Nephron progenitor cell (in vitro differentiated cells): Measurements from ENCODE around the gene LRRC74A.

Source experiments
- DNase-seq: peaks from one replicate; pipeline ENCODE4 v3.0.0; 2021
- H3K27ac Mint-ChIP-seq: 2 replicates; pipeline ENCODE4 v1.8.0; 2021; ENCODE audit warnings: mild to moderate bottlenecking, moderate library complexity, mixed read lengths
- H3K27me3 Mint-ChIP-seq: 2 replicates; pipeline ENCODE4 v1.8.0; 2021; ENCODE audit warnings: mild to moderate bottlenecking, low read depth, mixed read lengths; ENCODE audit not compliant: poor library complexity
- H3K36me3 Mint-ChIP-seq: 2 replicates; pipeline ENCODE4 v1.8.0; 2021; ENCODE audit warnings: low read depth, mixed read lengths
- H3K4me1 Mint-ChIP-seq: 2 replicates; pipeline ENCODE4 v1.8.0; 2021; ENCODE audit warnings: mixed read lengths
- H3K4me3 Mint-ChIP-seq: 2 replicates; pipeline ENCODE4 v1.8.0; 2021; ENCODE audit warnings: mild to moderate bottlenecking, moderate library complexity, mixed read lengths
- H3K9me3 Mint-ChIP-seq: 2 replicates; pipeline ENCODE4 v1.8.0; 2021; ENCODE audit warnings: mild to moderate bottlenecking, moderate library complexity, mixed read lengths
- TF ChIP-seq, protein P1 (sequence below): fragments of 200-600 bp; sonication (generic); IDR thresholded peaks from 2 replicates; pipeline ENCODE4 v1.5.0; 2021; ENCODE audit warnings: antibody characterized with exemption

LRRC74A gene

DNA sequence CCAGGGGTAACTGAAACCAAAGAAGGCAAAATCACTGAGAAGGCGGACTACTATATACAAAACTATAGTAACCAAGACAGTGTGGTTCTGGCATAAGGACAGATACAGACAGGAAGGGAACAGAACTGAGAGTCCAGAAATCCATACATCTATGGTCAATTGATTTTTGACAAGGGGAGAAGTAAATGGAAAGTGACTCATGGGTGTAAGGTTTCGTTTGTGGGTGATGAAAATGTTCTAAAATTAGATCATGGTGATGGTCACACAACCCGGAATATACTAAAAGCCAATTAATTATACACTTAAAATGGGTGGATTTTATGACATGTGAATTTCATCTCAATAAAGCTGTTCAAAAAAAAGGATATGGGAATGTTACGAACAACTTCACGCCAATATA is 32.3 kb upstream of the LRRC74A start:
- H3K4me3 Mint-ChIP-seq: no peak overlapping the region

GRCh38 chr14:76806446-76806845 is 19.8 kb upstream of the LRRC74A start:
- Mint-ChIP-seq H3K4me1 (peaks cover 22% of the 10 kb centered on the region), H3K9me3 (no peaks in the 10 kb centered on the region), H3K36me3 (peaks cover 71% of the 10 kb centered on the region), H3K27me3 (no peaks in the 10 kb centered on the region), H3K4me3 (no peak overlapping the region), H3K27ac (no peak overlapping the region)
- TF ChIP-seq, protein P1, sequence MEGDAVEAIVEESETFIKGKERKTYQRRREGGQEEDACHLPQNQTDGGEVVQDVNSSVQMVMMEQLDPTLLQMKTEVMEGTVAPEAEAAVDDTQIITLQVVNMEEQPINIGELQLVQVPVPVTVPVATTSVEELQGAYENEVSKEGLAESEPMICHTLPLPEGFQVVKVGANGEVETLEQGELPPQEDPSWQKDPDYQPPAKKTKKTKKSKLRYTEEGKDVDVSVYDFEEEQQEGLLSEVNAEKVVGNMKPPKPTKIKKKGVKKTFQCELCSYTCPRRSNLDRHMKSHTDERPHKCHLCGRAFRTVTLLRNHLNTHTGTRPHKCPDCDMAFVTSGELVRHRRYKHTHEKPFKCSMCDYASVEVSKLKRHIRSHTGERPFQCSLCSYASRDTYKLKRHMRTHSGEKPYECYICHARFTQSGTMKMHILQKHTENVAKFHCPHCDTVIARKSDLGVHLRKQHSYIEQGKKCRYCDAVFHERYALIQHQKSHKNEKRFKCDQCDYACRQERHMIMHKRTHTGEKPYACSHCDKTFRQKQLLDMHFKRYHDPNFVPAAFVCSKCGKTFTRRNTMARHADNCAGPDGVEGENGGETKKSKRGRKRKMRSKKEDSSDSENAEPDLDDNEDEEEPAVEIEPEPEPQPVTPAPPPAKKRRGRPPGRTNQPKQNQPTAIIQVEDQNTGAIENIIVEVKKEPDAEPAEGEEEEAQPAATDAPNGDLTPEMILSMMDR: no peak
- DNase-seq: no peak

More for the DNA sequence above, 32.3 kb upstream of the LRRC74A start:
- peaks cover 94% of the 10 kb centered on the region for H3K36me3 Mint-ChIP-seq
- peaks cover 17% of the 10 kb centered on the region for H3K9me3 Mint-ChIP-seq
- DNase-seq: no peak
- no peak overlapping the region for H3K27ac Mint-ChIP-seq
- H3K27me3 Mint-ChIP-seq: no peaks in the 10 kb centered on the region
- TF ChIP-seq, protein P1: no peak
- no peaks in the 10 kb centered on the region for H3K4me1 Mint-ChIP-seq

- no peak for DNase-seq
- H3K4me1 Mint-ChIP-seq: peaks cover 31% of the 10 kb centered on the region
- no peaks in the 10 kb centered on the region for H3K9me3 Mint-ChIP-seq
- peaks cover 55% of the 10 kb centered on the region for H3K36me3 Mint-ChIP-seq
- no peak overlapping the region for H3K4me3 Mint-ChIP-seq
- no peaks in the 10 kb centered on the region for H3K27me3 Mint-ChIP-seq
- H3K27ac Mint-ChIP-seq: no peak overlapping the region
- TF ChIP-seq, protein P1: no peak
Observed at GRCh38 chr14:76808011-76808410, 18.2 kb upstream of the LRRC74A start.

- Mint-ChIP-seq H3K27ac (no peak overlapping the region), H3K4me1 (peaks cover 34% of the 10 kb centered on the region), H3K4me3 (no peak overlapping the region), H3K9me3 (no peaks in the 10 kb centered on the region), H3K27me3 (no peaks in the 10 kb centered on the region), H3K36me3 (peaks cover 45% of the 10 kb centered on the region)
- DNase-seq: no peak
- TF ChIP-seq, protein P1: no peak
Observed at GRCh38 chr14:76808990-76809389, 17.2 kb upstream of the LRRC74A start.

DNA sequence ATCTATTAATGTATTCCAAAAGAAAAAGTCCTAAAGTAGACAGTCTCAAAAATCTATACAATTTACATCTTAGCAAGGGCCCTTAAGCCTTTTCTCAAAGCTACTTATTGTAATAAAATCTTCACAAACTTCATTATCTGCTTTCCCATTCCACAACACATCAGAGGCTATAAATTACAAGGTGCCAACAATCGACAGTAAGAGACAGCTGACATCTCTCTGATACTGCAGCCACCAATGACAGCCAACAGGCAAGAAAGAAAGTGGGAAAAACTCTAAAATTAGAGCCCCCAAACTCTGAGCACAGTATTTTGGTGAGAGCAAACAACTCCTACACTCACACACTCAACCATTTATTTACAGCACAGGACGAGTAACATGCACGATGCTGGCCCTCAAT is 15.7 kb upstream of the LRRC74A start:
- TF ChIP-seq, protein P1: no peak
- no peaks in the 10 kb centered on the region for H3K27me3 Mint-ChIP-seq
- no peak overlapping the region for H3K27ac Mint-ChIP-seq
- H3K4me3 Mint-ChIP-seq: peak overlapping the region; percentile 96
- peaks cover 34% of the 10 kb centered on the region for H3K4me1 Mint-ChIP-seq
- H3K9me3 Mint-ChIP-seq: no peaks in the 10 kb centered on the region
- DNase-seq: no peak
- H3K36me3 Mint-ChIP-seq: peaks cover 33% of the 10 kb centered on the region

GRCh38 chr14:76810953-76811400 is 15.2 kb upstream of the LRRC74A start:
- no peak overlapping the region for H3K27ac Mint-ChIP-seq
- H3K4me3 Mint-ChIP-seq: peak overlapping the region; percentile 96
- DNase-seq: no peak
- H3K36me3 Mint-ChIP-seq: peaks cover 29% of the 10 kb centered on the region
- no peaks in the 10 kb centered on the region for H3K9me3 Mint-ChIP-seq
- TF ChIP-seq, protein P1: no peak
- peaks cover 34% of the 10 kb centered on the region for H3K4me1 Mint-ChIP-seq
- H3K27me3 Mint-ChIP-seq: no peaks in the 10 kb centered on the region
